GM21423 (cell line): Measurements from ENCODE around the gene PIGQ.

ENCODE experiments used
- ATAC-seq: cut with Tn5 transposase; IDR thresholded peaks from one replicate; pipeline ENCODE4 v1.9.1; 2021; ENCODE audit warnings: mild to moderate bottlenecking, moderate library complexity; ENCODE audit not compliant: unreplicated experiment

Gene PIGQ

DNA sequence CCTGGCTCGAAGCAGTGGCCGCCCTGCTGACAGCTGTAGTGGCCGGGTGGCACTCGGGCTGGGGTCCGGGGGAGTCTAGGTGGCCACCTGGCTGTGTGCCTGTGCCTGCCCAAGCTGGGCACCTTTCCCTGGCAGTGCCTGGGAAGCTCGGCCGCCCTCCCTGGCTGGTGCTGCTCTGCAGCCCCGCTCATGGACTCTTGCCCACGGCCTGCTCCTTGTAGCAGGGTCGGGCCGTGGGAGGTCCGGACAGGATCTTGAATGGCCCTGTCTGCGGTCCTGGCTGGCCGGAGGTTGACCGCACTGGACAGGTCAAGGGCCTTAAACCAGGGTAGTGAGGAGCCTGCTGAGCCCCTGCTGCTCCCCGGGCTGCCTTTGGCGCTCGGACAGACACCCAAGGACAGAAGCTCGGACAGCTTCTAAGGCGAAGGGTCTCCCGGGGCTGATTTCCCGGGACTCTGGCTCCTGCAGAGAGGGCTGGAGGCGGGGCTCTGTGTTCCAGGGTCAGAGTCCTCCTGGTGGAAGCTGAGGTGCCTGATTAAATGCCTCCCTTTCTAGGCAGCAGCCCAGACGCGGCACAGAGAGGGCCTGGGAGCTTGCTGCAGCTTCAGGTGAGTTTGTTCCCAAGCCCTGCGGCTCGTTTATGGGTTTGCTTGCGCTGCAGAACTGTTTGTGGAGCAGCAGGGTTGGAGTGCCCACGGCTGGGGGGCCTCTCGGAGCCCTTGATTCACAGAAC lies 36.2 kb upstream of the PIGQ start:
- ATAC-seq: no peak

DNA sequence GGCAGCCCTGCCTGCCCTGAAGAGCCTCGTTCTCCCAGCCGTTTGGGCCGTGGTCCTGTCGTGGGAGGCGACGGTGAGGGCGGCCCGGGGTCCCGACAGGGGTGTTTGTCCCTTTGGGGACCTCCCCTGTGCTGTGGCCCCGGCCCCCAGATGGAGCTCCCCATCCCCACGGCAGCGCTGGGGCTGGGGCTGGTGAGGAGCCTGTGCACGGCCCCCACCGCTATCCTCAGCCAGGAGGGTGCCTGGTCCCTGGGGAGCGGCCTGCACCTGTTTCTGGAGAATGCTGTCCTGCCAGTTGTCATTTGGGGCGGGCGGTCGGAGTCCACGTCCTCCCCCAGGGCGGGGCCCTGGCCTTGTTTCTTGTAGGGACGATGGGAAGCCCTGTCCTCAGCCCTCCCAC lies 35.6 kb upstream of the PIGQ start:
- no peak for ATAC-seq

DNA sequence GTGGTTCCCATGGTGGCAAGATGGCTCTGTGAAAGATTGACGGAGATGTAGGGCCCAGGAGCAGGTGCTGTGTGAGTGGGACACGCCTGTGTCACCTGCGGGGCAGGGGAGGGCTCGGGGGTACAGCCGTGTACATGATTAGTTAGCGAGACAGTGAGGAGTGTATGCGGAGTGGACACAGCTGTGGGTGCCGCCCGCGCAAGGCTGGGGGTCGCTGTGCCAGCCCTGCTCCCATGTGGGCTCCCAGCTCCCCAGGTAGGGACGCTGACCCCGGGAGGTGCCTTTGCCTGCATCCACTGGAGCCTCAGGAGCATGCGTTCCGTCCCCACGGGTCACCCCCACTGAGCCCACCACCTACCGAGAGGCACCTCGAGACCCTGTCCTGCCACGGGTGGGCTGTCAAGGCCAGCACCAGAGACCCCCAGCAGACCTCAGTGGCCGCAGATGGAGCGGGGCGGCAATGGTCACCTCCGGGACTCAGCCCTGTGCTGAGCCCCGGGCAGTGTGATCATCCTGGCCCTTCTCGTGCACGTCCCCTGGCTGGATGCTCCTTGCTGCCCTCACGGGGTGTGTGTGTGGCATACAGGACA lies 34.8 kb upstream of the PIGQ start:
- ATAC-seq: no peak

DNA sequence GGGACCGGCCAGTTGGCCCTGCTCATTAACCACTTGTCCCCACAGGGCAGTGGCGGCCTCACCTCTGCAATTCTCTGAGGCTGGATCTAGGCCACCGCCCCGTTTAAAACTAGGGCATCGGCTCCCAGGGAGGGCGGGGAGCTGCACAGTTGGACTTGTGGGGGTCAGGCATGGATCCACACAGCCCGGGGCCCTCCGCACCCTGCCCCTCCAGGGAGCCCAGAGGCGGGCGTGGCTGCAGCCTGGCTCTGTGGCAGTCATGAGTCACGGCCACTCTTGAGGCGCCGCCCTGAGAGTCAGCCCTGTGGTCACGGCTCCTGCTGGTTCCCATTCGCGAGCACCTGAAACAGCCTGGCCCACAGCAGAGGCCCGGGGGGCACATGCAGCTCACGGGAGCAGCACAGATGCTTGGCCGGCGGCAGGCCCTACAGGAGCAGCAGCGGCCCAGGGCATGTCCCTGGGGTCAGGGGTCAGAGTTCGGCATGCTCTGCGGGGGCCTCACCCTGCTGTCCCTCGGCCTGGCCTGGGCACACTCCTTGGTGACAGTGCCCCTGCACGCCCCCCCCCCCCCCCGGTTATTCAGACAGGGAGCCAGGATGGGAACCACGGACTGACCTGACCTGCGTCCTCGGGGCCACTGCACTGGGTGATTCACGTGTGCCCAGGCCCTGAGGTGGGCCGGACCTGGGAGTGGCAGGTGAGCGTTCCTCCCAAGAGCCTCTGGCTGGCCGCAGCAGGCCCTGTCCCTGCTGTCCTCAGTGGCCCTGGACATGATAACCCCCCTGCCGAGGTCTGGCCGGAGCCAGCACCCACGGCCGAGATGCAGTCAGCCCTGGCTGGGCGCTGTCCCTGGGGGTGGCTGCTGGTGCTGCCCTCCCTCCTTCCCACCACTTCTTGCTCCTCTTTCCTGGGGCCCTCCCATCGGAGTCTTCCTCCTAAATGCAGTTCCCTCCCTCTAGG lies 34.0 kb upstream of the PIGQ start:
- no peak for ATAC-seq

DNA sequence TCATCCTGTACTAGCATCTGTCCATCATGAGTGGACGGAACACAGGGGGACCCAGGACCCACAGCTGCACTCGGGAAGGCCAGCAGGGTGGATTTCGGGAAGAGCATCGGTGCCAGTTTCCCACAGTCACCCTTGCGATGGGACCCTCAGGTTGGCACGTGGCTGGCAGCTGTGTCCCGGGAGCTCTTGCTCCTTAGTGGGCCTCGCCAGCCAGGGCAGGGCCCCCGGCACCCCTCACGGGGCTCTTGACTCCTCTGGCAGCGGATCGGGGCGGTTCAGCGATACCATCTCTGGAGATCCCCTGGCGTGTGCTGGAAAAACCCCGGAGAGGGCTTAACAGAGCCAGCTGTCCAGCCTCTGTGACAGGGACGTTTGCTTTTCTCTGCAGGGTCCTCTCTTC lies 33.0 kb upstream of the PIGQ start:
- ATAC-seq: no peak

DNA sequence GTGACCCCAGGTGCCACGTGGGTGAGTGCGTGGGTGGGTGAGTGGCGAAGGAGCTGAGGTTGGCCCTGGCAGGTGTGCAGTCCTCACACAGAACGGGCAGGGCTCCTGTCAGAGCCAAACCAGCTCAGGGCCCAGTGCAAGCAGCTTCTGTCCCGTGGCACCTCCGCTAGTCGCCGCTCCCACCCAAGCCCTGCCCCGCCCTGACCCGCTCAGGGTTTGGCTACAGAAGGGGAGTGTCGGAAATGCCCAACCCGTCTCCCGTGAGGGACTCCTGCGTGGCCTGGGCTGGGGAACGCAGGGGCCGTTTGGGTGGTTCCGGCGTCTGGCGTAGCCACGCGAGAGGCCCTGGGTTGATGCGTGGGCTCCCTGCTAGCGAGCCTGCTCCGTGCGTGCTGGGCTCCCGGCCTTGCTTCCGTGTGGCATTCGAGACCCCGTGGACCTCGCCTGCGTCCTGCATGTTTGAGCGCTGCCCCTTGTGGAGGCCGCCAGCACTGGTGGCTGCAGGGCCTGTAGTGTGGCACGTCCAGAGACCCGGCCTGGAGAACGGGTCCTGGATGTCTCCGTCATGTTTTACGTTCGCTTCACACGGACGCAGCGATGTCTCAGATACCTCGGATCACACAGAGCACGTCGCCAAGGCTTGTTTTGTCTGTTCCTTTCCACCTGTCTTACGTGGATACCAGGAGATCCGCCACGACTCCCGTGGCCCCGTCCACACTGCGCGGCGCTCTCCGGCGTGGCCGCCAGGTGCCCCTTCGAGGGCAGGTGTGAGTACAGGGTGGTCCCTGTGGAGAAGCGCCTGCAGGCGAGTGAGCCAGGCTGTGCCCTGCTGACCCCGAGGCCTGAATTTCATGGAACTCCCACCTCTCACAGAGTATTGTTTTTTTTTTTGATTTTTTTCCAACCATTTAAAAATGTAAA lies 32.1 kb upstream of the PIGQ start:
- no peak for ATAC-seq

DNA sequence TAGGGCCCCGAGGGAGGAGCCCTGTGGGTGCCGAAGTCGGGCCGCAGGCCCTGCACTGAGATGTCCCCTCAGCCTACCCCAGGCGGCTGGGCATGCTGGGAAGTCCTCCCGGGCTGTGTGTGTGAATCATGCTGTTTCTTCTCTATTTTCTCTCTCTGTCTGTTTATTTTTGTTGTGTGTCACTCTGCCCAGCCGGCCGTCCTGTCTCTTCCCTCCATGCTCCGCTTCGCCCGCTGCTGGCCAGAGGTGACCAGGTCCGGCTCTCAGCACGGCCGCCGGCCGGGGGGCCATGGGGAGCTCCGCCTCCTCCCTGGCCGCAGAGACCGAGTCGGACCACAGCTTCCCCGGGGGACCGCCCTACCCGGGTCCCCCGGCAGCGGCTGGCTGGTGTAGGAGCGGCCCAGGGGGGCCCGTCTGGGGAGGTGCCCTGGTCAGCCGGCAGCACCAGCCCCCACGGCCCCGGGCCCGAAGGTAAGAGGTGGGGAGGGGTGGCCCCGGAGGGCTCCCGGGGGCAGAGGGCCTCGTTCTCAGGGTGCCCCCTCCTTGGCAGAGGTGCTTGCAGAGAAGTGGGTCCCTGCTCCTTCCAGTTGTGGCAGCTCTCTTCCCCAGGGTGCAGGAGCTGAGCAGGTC lies 29.8 kb upstream of the PIGQ start:
- ATAC-seq: no peak

DNA sequence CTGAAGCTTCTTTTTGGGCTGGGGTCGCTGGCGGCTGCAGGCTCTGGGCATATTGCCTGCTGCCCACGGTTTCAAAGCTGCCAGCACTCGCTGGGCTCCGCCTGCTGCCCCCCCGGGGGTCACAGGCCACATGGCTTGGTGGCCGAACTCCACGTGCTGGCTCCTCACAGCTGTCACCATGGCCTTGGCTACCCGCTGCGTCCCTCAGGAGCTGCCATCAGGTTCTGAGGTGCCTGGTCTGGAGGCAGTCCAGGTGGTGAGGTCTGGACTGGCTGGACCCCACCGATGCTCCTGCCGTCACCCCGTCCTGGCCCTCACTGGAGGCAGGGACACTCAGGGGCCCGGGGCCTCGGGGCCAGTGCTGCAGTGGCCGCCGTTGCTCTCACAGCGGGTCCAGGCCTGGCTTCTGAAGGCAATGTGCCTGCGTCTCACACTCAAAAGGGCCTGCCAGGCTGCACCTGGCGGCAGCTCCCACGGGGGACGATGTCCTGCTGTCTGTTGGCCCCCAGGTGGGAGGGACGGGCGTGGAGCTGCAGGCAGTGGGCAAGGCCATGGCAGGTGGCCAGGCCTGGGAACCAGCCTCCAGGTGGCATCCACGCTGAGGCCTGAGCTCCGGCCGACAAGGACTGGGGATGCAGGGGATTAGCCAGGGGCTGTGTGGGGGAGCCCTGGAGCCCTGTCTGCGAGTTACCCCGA lies 29.0 kb upstream of the PIGQ start:
- no peak for ATAC-seq

DNA sequence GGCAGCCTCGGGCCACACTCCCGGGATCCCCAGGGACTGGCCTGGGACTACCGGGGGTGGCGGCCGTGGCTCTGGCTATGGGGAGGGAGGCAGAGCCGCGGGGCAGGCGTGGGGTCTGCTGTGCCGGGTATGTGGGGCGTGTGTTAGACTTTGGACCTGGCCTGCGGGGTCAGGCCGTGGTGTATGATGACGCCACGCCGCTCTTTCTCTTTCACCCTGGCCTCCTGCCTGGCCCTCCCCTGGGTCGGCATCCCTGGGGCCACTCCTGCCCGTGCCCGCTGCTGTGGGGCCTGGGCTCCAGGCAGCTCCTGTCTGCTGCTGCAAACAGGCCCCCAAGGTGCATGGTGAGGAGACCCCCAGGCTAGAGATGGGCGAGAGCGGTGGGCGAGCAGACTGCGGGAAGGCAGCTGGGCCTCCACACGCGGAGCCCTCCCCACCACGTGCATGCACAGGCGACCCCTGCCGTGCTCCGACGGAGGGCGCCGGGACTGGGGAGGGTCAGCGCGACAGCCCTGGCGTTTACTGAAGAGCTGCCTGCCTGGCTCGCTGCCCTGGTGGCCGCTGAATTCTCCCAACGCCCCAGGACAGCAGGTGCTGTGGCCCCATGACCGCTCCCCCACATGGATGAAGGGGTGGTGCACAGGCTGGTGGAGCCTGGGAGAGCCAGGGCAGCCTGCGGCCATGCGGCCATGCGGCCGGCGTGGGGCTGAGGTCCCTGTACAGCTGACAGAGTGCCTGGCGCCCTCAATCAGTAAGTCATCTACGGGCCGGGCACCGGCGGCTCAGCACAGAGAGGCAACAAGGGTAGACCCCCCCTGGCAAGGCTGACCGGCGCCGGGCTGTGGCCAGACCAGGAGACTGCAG lies 26.2 kb upstream of the PIGQ start:
- ATAC-seq: no peak

DNA sequence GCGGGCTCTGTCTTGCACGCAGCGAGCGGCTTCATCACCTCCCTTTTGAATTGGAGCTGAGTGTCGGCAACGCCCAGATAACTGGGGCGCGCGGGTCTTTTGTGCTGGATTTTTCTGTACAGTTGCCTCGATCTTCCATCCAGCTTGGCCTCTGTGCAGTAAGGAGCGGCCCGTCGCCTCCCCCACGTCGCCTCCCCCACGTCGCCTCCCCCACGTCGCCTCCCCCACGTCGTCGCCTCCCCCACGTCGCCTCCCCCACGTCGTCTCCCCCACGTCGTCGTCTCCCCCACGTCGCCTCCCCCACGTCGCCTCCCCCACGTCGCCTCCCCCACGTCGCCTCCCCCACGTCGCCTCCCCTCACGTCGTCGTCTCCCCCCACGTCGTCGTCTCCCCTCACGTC lies 25.3 kb upstream of the PIGQ start:
- ATAC-seq: no peak

DNA sequence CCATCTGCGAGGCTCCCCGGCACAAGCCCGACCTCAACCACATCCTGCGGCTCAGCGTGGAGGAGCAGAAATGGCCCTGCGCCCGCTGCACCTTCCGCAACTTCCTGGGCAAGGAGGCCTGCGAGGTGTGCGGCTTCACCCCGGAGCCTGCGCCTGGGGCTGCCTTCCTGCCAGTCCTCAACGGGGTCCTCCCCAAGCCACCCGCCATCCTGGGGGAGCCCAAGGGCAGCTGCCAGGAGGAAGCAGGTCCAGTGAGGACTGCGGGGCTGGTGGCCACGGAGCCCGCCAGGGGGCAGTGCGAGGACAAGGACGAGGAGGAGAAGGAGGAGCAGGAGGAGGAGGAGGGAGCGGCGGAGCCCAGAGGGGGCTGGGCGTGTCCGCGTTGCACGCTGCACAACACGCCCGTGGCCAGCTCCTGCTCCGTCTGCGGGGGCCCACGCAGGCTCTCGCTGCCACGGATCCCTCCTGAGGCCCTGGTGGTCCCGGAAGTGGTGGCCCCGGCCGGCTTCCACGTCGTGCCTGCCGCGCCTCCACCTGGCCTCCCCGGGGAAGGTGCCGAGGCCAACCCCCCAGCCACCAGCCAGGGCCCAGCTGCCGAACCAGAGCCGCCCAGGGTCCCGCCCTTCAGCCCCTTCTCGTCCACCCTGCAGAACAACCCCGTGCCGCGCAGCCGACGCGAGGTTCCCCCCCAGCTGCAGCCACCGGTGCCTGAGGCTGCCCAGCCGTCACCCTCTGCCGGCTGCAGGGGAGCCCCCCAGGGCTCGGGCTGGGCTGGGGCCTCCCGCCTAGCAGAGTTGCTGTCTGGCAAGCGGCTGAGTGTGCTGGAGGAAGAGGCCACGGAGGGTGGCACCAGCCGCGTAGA lies 22.6 kb upstream of the PIGQ start:
- no peak for ATAC-seq

DNA sequence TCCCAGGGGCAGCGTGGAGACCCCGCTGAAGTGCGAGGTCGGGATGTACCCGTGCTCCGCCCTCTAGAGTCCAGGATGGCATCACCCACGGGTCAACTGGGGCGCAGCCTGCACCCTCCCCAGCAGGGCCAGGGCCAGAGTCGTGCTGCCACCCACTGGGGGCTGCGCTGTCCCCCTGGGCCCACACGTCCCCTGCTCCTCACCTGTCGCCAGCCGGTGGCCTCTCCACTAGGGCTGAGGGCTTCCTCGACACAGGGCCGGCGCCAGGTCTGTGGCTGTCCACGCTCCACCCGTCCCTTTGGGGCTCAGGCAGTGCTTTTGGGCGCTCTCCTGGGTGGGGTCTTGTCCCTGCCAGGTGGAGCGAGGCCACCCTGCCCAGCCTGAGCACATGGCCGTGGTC lies 21.2 kb upstream of the PIGQ start:
- no peak for ATAC-seq

DNA sequence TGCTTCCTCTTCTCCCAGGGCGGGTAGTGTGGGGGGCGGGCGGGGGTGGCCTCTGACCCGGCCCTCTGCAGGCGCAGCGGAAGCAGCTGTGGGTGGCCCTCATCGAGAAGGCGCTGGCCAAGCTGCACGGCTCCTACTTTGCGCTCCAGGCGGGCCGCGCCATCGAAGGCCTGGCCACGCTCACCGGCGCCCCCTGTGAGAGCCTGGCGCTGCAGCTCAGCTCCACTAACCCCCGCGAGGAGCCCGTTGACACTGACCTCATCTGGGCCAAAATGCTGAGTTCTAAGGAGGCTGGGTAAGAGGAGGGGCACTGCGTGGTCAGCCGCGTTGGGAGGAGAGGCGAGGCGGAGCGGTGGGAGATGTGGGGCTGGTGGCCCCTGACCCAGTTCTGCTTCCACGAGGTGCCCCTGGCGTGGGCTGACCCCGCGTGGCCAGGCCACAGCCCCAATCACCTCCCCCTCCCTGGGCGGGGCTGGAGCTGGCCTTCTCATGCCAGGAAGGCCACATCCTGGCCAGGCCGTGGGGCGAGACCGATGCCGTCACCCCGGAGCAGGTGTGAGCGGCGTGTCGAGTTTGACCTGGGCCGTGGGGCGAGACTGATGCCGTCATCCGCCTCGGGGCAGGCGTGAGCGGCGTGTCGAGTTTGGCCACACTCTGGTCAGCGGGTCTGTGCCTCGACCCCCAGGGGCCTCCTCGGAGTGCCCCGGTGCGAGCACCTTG lies 20.1 kb upstream of the PIGQ start:
- ATAC-seq: no peak

DNA sequence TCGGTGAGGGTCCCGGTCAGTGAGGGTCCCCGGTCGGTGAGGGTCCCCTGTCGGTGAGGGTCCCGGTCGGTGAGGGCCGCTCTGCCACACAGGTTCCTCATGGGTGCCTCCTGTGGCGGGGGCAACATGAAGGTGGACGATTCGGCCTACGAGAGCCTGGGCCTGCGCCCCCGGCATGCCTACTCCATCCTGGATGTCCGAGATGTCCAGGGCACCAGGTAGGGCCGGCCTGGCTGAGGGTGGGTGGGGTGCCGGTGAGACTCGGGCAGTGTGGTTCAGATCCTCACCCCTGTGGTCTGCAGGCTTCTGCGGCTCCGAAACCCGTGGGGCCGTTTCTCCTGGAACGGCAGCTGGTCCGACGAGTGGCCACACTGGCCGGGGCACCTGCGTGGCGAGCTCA lies 18.6 kb upstream of the PIGQ start:
- no peak for ATAC-seq

DNA sequence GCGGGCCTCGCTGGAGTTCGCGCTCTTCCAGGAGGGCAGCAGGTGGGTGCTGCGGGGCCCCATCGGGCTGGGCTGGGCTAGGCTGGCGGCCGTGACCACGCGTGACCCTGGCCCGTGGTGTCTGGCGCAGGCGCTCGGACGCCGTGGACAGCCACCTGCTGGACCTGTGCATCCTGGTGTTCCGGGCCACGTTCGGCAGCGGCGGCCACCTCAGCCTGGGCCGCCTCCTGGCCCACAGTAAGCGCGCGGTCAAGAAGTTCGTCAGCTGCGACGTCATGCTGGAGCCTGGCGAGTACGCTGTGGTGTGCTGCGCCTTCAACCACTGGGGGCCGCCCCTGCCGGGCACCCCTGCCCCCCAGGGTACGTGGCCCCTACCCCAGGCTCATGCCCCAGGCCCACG lies 17.6 kb upstream of the PIGQ start:
- ATAC-seq: no peak

DNA sequence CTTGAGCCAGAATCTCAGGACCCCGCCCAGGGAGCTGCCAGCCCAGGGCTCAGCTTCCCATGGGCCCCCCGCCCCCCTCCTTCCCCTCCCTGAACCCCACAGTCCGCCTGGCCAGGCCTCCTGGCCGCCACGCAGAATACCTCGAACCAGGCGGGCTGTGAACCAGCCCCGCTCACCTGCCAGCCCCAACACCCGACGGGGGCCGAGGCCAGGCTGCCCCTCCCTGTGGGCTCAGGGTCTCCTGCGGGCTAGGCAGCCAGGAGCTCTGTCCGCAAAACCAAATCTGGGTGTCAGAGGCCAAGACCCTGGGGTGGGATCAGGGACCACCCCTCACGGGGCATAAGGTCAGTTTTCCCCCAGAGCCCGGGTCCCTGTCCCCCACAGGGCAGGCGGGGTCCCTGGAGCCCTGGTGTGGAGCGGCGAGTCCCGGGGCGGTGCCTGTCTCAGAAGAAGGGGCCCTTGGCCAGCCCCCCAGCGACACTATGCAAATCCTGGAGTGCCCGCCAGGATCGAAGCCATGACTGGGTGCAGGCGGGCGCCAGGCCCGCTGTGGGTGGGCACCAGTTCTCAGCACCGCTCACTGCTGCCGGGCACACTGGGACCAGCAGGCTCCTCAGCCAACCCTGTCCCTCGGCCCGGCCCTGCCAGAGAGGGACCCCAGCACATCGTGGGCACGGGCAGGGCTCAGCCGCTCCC lies 16.0 kb upstream of the PIGQ start:
- no peak for ATAC-seq

DNA sequence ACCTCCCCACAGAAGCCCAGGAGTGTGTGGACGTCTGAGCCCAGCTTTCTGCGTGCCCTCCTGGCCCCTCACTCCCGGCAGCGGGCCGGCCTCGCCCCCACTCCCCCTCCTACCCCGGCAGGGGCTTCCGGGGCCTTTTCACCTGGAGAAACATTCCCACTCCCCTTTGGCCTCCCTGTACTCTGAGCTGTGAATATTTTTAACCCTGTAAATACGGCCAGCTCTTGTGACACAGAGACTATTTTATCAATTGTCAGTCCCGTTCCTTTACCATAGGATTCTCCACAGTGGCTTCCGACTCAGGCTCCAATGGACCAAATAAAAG lies 15.5 kb upstream of the PIGQ start:
- ATAC-seq: no peak
